IgD-negative memory B cell (primary cell): ENCODE data around the gene ADAM33. TPM values are rescaled to one million over a fixed set of nuclear protein-coding genes. Genes with fewer than 3 reads are reported as not detected.

Experiments
- H3K27ac Mint-ChIP-seq, 3 donors: one replicate each; pipeline ENCODE4 v1.8.0; 2020 to 2022; ENCODE audit warnings: mild to moderate bottlenecking in 3 of 3, mixed read lengths in 3 of 3, moderate library complexity in 1 of 3
- H3K27me3 Mint-ChIP-seq: one replicate; pipeline ENCODE4 v1.8.0; 2021; ENCODE audit warnings: mixed read lengths
- H3K36me3 Mint-ChIP-seq: one replicate; pipeline ENCODE4 v1.8.0; 2020; ENCODE audit warnings: mild to moderate bottlenecking, mixed read lengths
- H3K4me1 Mint-ChIP-seq, 3 donors: one replicate each; pipeline ENCODE4 v1.8.0; 2020 to 2022; ENCODE audit warnings: mixed read lengths in 3 of 3, mild to moderate bottlenecking in 1 of 3
- H3K4me3 Mint-ChIP-seq, 4 donors: one replicate each; pipeline ENCODE4 v1.8.0; 2020 to 2022; ENCODE audit warnings: mild to moderate bottlenecking in 4 of 4, mixed read lengths in 4 of 4, moderate library complexity in 3 of 4
- H3K9me3 Mint-ChIP-seq, 3 donors: one replicate each; pipeline ENCODE4 v1.8.0; 2020 to 2021; ENCODE audit warnings: mixed read lengths in 3 of 3, mild to moderate bottlenecking in 1 of 3
- polyA plus RNA-seq: library from polyadenylated mRNA; unstranded; fragments of 300-500 nt; fragmentation: Illumina TruSeq; gene quantifications from one replicate; pipeline ENCODE4 v1.2.3, GENCODE V29; 2021

The ADAM33 gene
- polyA plus RNA-seq, 1 donor from 2014 or later, result not detected

GRCh38 chr20:3672547-3673171 lies 9.2 kb downstream of the ADAM33 start:
- peaks cover 53% of the 10 kb centered on the region for H3K27me3 Mint-ChIP-seq
- H3K27ac Mint-ChIP-seq, result no peak overlapping the region
- no peaks in the 10 kb centered on the region for H3K9me3 Mint-ChIP-seq
- H3K4me3 Mint-ChIP-seq, result no peak overlapping the region
- H3K4me1 Mint-ChIP-seq, result peaks cover 0 to 4% (median 3%) of the 10 kb centered on the region in 3 donors
- H3K36me3 Mint-ChIP-seq, result no peaks in the 10 kb centered on the region

GRCh38 chr20:3671986-3672546 lies 9.7 kb downstream of the ADAM33 start:
- Mint-ChIP-seq H3K9me3 (no peaks in the 10 kb centered on the region), H3K36me3 (no peaks in the 10 kb centered on the region), H3K27me3 (peaks cover 52% of the 10 kb centered on the region), H3K4me3 (no peak overlapping the region), H3K4me1 (peaks cover 0 to 4% (median 4%) of the 10 kb centered on the region in 3 donors), H3K27ac (no peak overlapping the region)

- Mint-ChIP-seq H3K4me1 (peaks cover 0 to 5% (median under 1%) of the 10 kb centered on the region in 3 donors), H3K9me3 (no peaks in the 10 kb centered on the region), H3K36me3 (no peaks in the 10 kb centered on the region), H3K4me3 (no peak overlapping the region), H3K27ac (no peak overlapping the region), H3K27me3 (peaks cover 51% of the 10 kb centered on the region)
Measured at GRCh38 chr20:3670945-3671344, 10.9 kb downstream of the ADAM33 start.

GRCh38 chr20:3670511-3670910 lies 11.3 kb downstream of the ADAM33 start:
- Mint-ChIP-seq H3K9me3 (no peaks in the 10 kb centered on the region), H3K27me3 (peaks cover 49% of the 10 kb centered on the region), H3K27ac (no peak overlapping the region), H3K36me3 (no peaks in the 10 kb centered on the region), H3K4me1 (peaks cover 0 to 9% (median 3%) of the 10 kb centered on the region in 3 donors), H3K4me3 (no peak overlapping the region)

DNA sequence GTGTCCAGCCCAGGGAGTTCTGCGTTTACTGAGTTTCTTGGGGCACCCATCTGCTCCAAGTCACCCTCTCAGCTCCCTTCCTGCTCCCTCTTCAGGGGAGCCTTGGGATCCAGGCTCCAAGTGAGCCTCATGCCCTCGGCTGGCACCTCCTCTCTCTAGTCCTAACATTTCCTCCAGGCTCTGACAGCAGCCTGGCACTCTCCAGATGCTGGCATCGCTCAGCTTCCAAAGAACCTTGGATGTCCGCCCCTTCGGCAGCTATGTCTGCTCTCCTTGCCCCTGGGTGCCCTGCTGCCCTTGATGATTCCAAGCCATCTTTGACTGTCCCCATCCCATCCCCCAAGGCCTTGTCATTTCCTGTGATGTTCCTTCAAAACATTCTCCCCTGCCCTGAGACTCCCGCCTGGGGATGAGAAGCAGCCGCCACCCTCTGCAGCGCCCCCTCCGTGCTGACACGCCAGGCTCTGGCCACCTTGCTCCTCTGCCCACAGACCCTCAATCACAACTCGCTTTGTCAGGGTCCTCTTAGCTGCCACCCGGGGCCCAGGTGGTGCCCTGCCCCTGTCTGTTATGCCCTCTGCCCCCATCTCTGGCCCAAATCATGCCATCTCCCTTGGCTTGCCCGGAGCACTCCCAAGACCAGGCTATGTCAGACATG lies 12.0 kb downstream of the ADAM33 start:
- no peak overlapping the region for H3K27ac Mint-ChIP-seq
- peaks cover 3 to 12% (median 7%) of the 10 kb centered on the region in 3 donors for H3K4me1 Mint-ChIP-seq
- peaks cover 45% of the 10 kb centered on the region for H3K27me3 Mint-ChIP-seq
- H3K36me3 Mint-ChIP-seq, result no peaks in the 10 kb centered on the region
- H3K4me3 Mint-ChIP-seq, result no peak overlapping the region
- H3K9me3 Mint-ChIP-seq, result no peaks in the 10 kb centered on the region

GRCh38 chr20:3667434-3668037 lies 14.3 kb downstream of the ADAM33 start:
- peaks cover 40% of the 10 kb centered on the region for H3K27me3 Mint-ChIP-seq
- peak overlapping the region in 2 of 4 donors; percentile 31 to 77 for H3K4me3 Mint-ChIP-seq
- no peaks in the 10 kb centered on the region for H3K36me3 Mint-ChIP-seq
- peaks cover 3 to 12% (median 7%) of the 10 kb centered on the region in 3 donors for H3K4me1 Mint-ChIP-seq
- no peaks in the 10 kb centered on the region for H3K9me3 Mint-ChIP-seq
- H3K27ac Mint-ChIP-seq, result no peak overlapping the region

GRCh38 chr20:3663858-3664257 lies 18.0 kb downstream of the ADAM33 start:
- Mint-ChIP-seq H3K9me3 (no peaks in the 10 kb centered on the region), H3K4me1 (peaks cover 6 to 18% (median 12%) of the 10 kb centered on the region in 3 donors), H3K27me3 (peaks cover 29% of the 10 kb centered on the region), H3K4me3 (peak overlapping the region in 1 of 4 donors; percentile 0), H3K27ac (no peak overlapping the region), H3K36me3 (no peaks in the 10 kb centered on the region)

DNA sequence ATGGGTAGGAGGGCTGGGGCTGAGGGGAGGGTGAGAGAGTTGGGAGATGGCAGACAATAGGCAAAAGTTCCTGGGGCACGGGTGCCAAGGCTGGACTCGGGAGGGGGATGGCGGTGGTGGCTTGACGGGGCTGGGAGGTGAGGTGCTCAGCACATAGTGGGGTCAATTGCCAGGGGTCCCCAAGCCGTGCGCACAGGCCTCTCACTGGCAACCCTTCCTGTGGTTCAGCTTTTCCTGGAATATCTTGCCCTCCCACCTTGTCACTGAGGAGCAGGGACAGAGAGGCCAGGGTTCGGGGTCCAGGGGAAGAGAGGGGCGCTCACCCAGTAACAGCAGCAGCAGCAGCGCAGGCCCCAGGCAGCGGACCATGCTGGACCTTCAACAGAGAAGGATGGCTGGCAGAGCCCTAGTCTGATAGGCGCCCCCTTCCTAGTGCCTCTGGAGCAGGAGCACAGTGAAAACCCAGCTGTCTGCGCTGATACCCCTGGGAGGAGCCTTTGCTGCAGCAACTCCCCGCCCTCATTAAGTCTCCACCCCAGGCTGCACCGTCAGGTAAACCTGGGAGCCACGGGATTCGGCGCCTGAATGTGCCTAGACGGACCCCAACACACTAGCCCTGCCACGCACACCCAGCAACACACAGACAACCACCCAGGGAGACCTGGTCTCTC lies 18.6 kb downstream of the ADAM33 start, which contains the start of gene GFRA4:
Gene GFRA4, minus strand, starts transcription at position 369 of the 671 bp plus-strand sequence. Its CDS starts 0 bp downstream, at position 369.
- Mint-ChIP-seq H3K4me1 (peaks cover 10 to 20% (median 15%) of the 10 kb centered on the region in 3 donors), H3K9me3 (no peaks in the 10 kb centered on the region), H3K36me3 (no peaks in the 10 kb centered on the region), H3K27me3 (peaks cover 27% of the 10 kb centered on the region), H3K4me3 (peak within 1 kb of the TSS in 1 of 4 donors; percentile 0), H3K27ac (peak within 1 kb of the TSS in 1 of 3 donors; percentile 76)

GRCh38 chr20:3661814-3662665 lies 19.8 kb downstream of the ADAM33 start:
- Mint-ChIP-seq H3K27me3 (peaks cover 30% of the 10 kb centered on the region), H3K27ac (no peak overlapping the region), H3K36me3 (no peaks in the 10 kb centered on the region), H3K9me3 (no peaks in the 10 kb centered on the region), H3K4me3 (no peak overlapping the region), H3K4me1 (peaks cover 10 to 18% (median 15%) of the 10 kb centered on the region in 3 donors)

DNA sequence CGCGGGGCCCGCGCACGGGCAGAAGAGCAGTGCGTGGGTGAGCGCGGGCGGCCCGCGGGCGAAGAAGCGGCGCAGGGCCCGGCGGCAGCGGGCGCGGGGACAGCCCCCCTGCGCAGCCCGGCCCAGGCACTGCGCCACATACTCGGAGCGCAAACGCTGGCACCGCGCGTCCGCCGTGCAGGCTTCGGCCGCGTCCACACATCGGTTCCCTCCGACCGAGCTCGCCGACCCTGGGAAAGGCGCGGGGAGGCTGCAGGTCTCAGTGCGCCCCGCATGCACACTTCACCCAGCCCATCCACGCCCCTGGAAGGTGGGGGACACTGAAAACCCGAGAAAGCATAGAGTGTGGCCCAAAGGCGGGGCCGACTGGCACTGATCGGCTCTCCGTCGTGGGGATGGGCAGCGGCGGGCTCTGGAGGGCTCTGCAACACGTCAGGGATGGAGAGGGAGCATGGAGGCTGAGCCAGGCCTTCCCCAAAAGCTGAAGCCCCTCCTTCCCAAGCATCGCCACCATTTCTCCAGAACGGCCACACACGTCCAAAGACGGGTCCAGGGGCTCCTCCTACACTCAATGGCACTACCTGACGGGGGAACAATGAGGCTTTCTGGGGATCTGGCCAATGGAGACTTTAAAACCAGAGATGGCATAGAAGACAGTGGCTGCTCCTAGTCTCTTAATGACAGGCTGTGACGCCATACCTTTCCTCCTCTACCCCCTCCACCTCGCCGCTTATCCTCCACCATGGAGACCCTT lies 20.6 kb downstream of the ADAM33 start:
- H3K27me3 Mint-ChIP-seq, result peaks cover 29% of the 10 kb centered on the region
- no peak overlapping the region for H3K27ac Mint-ChIP-seq
- no peaks in the 10 kb centered on the region for H3K9me3 Mint-ChIP-seq
- H3K4me1 Mint-ChIP-seq, result peaks cover 10 to 18% (median 15%) of the 10 kb centered on the region in 3 donors
- H3K4me3 Mint-ChIP-seq, result no peak overlapping the region
- H3K36me3 Mint-ChIP-seq, result no peaks in the 10 kb centered on the region

- Mint-ChIP-seq H3K9me3 (no peaks in the 10 kb centered on the region), H3K27ac (no peak overlapping the region), H3K4me3 (peak overlapping the region in 1 of 4 donors; percentile 23)
Measured at GRCh38 chr20:3660262-3661059, 21.3 kb downstream of the ADAM33 start.

DNA sequence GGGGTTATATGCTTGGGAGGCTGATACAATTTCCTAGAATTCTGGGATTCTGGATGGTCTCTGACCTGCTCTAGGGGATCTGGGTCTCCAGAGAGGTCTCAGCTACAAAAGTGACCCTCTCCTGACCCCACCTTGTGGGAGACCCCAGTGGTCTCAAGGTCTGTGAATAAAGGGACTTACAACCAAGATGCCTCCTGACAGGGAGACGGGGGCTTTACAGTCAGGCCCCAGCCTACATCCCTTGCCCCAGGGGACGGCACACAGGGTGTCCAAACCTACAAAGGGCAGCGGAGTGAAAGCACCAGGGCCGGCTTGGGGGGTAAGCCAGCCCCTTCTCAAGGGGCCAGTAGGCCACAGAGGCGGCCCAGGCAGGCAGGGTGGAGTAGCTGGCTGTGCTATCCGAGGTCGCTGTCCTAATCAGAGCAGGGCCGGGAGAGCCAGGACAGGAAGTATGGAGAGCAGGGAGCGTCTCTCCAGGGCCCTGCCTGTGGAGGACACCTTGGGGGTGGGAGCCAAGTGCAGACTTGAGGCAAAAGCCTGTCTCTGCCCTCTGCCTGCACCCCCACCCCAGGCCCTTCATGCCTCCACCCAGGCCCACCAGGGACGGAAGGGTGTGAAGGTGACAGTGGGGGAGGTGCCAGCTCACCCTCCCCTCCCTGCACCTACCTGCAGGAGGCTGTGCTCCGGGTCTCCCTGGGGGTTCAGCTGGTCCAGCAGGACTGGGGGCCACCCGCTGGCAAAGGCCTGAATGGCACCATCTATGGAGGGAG lies 22.1 kb downstream of the ADAM33 start:
- no peaks in the 10 kb centered on the region for H3K9me3 Mint-ChIP-seq
- H3K27ac Mint-ChIP-seq, result no peak overlapping the region
- H3K27me3 Mint-ChIP-seq, result peaks cover 29% of the 10 kb centered on the region
- H3K4me3 Mint-ChIP-seq, result peak overlapping the region in 1 of 4 donors; percentile 23
- H3K36me3 Mint-ChIP-seq, result no peaks in the 10 kb centered on the region
- peaks cover 6 to 9% (median 8%) of the 10 kb centered on the region in 3 donors for H3K4me1 Mint-ChIP-seq

More at GRCh38 chr20:3660262-3661059, 21.3 kb downstream of the ADAM33 start:
- peaks cover 29% of the 10 kb centered on the region for H3K27me3 Mint-ChIP-seq
- H3K36me3 Mint-ChIP-seq, result no peaks in the 10 kb centered on the region
- peaks cover 10 to 13% (median 12%) of the 10 kb centered on the region in 3 donors for H3K4me1 Mint-ChIP-seq
